Chondrocyte (in vitro differentiated cells): ENCODE results near the gene DOCK8. TPM values are rescaled to one million over a fixed set of nuclear protein-coding genes. Genes with fewer than 3 reads are reported as not detected.

ENCODE experiments used
- DNase-seq: peaks from one replicate; pipeline ENCODE4 v3.0.0; 2021; ENCODE audit warnings: mixed read lengths, low spot score
- H3K27ac Mint-ChIP-seq: one replicate; pipeline ENCODE4 v1.8.0; 2021; ENCODE audit warnings: mild to moderate bottlenecking, moderate library complexity, mixed read lengths; ENCODE audit not compliant: unreplicated experiment
- H3K27me3 Mint-ChIP-seq: 2 replicates; pipeline ENCODE4 v1.8.0; 2021; ENCODE audit warnings: low read depth, mixed read lengths
- H3K36me3 Mint-ChIP-seq: 2 replicates; pipeline ENCODE4 v1.8.0; 2021; ENCODE audit warnings: low read depth, mixed read lengths
- H3K4me1 Mint-ChIP-seq: 2 replicates; pipeline ENCODE4 v1.8.0; 2021; ENCODE audit warnings: low read depth, mild to moderate bottlenecking, mixed read lengths
- H3K4me3 Mint-ChIP-seq: one replicate; pipeline ENCODE4 v1.8.0; 2021; ENCODE audit warnings: mild to moderate bottlenecking, moderate library complexity, mixed read lengths; ENCODE audit not compliant: unreplicated experiment
- H3K9me3 Mint-ChIP-seq: 2 replicates; pipeline ENCODE4 v1.8.0; 2021; ENCODE audit warnings: low read depth, mixed read lengths
- CTCF ChIP-seq: fragments of 200-600 bp; sonication (generic); IDR thresholded peaks from 2 replicates; pipeline ENCODE4 v1.5.0; 2021; ENCODE audit warnings: antibody characterized with exemption, mild to moderate bottlenecking, moderate library complexity
- total RNA-seq: library from RNA; stranded (reverse); gene quantifications from 3 replicates; pipeline ENCODE4 v1.2.1, GENCODE V29; 2021

Gene DOCK8
- total RNA-seq, 1 donor from 2014 or later, result 0.17 TPM

DNA sequence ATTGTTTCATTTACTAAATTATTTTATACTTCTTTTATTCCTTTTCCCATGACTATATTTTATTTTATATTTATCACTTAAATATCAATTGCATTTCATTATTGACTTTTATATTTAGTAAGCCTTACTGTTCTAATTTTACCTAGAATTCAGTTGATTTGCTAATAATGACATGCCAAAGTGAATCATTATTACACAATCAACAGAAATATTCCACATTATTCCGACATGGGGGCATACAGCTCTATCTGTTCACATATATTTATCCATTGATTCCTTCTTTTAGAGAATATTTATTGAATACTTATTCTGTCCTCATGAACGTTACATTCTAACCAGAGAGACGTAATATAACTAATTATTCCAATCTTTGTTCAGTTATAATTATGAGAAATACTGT is 221.8 kb downstream of the DOCK8 start:
- no peak for DNase-seq
- TF ChIP-seq CTCF, result no peak
- Mint-ChIP-seq H3K9me3 (no peaks in the 10 kb centered on the region), H3K36me3 (no peaks in the 10 kb centered on the region), H3K4me1 (no peaks in the 10 kb centered on the region), H3K27me3 (peaks cover 31% of the 10 kb centered on the region), H3K27ac (no peak overlapping the region), H3K4me3 (no peak overlapping the region)

GRCh38 chr9:437066-437465 is 222.4 kb downstream of the DOCK8 start:
- Mint-ChIP-seq H3K27me3 (peaks cover 35% of the 10 kb centered on the region), H3K36me3 (no peaks in the 10 kb centered on the region), H3K4me3 (no peak overlapping the region), H3K4me1 (no peaks in the 10 kb centered on the region), H3K27ac (no peak overlapping the region), H3K9me3 (no peaks in the 10 kb centered on the region)
- no peak for TF ChIP-seq CTCF
- DNase-seq, result no peak

DNA sequence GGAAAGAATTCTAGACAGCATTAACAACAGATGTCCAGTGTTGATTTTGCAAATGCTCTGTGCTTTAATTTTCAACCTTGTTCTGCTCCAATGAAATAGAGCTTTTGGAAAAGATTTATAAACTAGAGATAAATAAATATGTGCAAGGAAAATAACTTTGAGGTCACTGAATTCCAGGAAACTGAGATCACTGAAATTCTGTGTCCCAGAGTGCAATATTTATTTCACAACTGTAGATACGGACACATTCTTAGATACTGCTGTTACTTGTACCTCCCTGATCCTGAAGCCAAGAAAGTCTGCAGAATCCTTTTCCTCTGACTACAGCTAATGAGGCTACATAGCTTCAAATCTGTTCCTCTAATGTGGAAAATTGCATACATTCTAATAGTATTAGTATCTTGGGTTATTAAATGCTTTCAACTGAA is 222.9 kb downstream of the DOCK8 start:
- Mint-ChIP-seq H3K36me3 (no peaks in the 10 kb centered on the region), H3K9me3 (no peaks in the 10 kb centered on the region), H3K4me1 (no peaks in the 10 kb centered on the region), H3K4me3 (no peak overlapping the region), H3K27ac (no peak overlapping the region), H3K27me3 (peaks cover 34% of the 10 kb centered on the region)
- TF ChIP-seq CTCF, result no peak
- DNase-seq, result no peak

DNA sequence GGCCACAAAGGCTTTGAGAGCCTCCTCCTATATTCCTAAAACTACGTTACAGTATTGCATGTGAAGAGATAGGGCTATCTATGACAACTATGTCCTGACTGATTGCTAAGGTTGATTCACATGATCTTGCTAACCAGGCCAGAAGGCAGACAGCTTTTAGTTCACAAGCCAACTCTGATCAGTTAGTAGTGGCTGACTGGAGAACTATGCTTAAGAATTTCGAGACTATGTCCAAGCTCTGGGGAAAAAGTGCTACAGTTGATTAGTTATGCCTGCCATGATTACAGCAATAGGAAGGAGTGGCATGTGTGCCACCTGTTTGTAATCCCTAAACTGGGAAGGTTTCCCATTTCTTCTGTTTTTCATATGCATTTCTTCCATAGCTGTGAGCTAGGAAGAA is 223.4 kb downstream of the DOCK8 start:
- no peak for TF ChIP-seq CTCF
- Mint-ChIP-seq H3K36me3 (no peaks in the 10 kb centered on the region), H3K4me1 (no peaks in the 10 kb centered on the region), H3K9me3 (no peaks in the 10 kb centered on the region), H3K4me3 (no peak overlapping the region), H3K27me3 (peaks cover 31% of the 10 kb centered on the region), H3K27ac (no peak overlapping the region)
- DNase-seq, result no peak

DNA sequence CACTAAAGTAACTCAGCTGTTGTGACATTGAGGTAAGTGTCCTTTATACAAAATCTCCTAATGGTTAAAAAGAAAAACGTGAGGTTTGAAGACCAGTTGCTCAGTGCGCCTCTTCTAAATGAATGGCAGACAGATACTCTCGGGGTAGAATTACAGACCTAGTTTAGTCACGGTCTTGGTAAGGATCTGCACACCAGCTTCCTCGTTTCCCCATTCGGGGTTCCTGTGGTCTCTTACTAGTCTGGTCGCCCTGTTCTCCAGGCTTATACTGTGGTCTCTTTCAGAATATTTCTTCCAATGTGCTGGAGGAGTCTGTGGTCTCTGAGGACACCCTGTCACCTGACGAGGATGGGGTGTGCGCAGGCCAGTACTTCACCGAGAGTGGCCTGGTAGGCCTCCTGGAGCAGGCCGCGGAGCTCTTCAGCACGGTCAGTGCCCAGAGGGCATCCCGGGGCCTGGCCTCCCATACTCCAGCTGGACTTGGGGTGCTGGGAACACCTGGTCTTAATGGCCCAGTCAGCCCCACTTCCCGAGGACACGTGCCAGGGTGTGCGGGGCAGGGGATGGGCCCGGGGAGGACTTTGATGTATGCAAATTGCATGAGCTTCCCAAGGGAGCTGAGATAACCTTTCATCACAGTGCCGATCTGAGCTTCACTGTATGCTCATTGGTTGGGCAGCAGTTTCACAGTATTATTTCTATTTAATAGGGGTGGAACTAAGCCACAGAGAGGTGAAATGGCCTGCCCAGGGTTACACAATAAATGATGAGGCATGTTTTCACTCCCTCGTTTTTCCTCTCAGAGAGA is 224.5 kb downstream of the DOCK8 start:
- no peak for TF ChIP-seq CTCF
- no peak overlapping the region for H3K4me3 Mint-ChIP-seq
- no peak for DNase-seq
- no peaks in the 10 kb centered on the region for H3K4me1 Mint-ChIP-seq
- H3K9me3 Mint-ChIP-seq, result no peaks in the 10 kb centered on the region
- H3K27me3 Mint-ChIP-seq, result peaks cover 26% of the 10 kb centered on the region
- no peak overlapping the region for H3K27ac Mint-ChIP-seq
- H3K36me3 Mint-ChIP-seq, result no peaks in the 10 kb centered on the region
